ENCODE measurements around the gene RBFOX2.

RBFOX2 gene

DNA sequence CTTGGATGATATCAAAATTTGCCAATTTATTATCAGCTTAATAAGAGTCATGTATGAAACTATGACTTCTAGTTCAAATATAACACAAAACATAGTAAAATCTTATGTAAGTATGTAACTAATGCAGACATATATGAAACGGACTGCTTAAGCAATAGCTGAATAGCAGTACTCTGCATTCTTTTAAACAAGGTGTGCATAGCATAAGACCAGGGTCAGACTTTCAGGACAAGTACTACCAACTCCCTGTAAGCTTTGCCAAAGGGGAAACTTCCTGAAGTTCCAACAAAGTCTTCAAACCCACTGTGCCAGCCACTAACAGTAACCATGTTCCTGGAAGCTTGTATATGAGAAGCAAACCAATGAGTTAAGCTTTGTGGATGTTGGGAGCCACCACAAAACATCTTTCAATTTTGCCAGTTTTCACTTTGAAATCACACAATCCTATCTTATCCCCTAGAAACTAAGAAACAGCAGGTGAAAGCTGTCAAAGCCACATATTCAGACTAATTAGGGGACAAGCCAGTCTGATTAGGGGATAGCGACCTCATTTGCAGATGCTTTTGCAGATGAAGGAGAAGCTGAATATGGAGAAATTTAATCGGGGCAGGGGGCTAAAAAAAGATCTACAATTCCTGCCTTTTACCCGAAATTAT is 13.3 kb downstream of the RBFOX2 start:
- DNase-seq (ENCODE audit: extremely low read depth, low read depth): no peak
- TF ChIP-seq, protein P1, sequence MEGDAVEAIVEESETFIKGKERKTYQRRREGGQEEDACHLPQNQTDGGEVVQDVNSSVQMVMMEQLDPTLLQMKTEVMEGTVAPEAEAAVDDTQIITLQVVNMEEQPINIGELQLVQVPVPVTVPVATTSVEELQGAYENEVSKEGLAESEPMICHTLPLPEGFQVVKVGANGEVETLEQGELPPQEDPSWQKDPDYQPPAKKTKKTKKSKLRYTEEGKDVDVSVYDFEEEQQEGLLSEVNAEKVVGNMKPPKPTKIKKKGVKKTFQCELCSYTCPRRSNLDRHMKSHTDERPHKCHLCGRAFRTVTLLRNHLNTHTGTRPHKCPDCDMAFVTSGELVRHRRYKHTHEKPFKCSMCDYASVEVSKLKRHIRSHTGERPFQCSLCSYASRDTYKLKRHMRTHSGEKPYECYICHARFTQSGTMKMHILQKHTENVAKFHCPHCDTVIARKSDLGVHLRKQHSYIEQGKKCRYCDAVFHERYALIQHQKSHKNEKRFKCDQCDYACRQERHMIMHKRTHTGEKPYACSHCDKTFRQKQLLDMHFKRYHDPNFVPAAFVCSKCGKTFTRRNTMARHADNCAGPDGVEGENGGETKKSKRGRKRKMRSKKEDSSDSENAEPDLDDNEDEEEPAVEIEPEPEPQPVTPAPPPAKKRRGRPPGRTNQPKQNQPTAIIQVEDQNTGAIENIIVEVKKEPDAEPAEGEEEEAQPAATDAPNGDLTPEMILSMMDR (IDR thresholded peaks at IDR 0.05; ENCODE audit: low read depth, low read length): no peak

DNA sequence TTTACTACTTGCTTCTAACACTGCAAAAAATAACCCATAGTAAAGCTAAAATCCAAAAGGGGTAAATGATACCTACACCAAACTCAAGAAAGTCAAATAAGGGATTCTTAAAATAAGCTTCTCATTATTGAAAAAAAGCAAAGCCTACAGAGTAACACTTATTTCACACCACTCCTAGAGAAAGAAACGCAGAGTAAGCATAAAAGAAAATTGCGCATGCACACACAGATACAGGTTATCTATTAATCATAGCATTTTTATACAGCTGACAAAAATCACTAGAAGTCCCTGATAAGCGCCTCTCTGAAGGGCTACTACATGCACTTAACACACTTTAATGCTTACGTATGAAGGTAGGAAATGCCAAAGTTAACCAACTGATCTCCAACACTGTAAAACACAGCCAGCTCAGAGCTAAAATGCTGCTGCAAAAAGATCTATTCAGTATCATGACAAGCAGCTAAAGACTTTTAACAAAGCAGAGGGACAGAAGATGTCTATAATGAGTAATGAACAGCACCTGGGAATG is 14.0 kb downstream of the RBFOX2 start:
- DNase-seq (ENCODE audit: extremely low read depth, low read depth): no peak
- TF ChIP-seq, protein P1 (IDR thresholded peaks at IDR 0.05; ENCODE audit: low read depth, low read length): no peak

DNA sequence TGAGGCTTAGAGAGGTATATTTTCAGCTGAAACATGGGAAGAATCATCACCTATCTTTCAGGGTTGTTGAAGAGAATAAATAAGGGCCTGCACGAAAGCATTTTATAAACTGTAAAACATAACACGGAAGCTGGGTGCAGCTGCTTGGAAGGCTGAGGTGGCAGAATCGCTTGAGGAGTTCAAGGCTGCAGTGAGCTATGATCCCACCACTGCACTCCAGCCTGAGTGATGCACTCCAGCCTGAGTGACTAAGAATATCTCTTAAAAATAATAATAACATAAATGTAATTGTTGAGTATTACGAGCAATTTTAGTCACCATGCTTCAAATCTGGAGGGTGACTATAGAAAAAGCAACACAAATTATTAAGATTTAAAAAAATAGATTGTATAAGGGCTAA is 16.3 kb downstream of the RBFOX2 start:
- TF ChIP-seq, protein P1 (IDR thresholded peaks at IDR 0.05; ENCODE audit: low read depth, low read length): no peak

DNA sequence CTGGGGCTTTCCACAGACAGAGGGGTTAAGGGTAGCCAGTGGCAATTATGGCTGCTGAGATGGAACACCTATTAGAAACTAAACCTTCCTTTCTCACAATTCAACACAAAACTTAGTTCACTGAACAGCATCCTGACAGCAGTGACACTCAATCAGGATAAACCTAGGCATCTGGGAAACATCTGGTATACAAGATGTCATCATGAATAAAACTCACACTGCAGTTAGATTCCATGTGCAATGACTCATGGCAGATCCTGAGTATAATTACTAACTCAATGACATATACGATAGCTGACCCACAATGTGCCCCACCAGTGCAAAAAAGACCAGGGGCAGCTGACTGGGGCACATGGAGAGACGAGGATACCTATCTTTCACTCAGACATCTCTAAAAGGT is 17.7 kb downstream of the RBFOX2 start:
- DNase-seq (ENCODE audit: extremely low read depth, low read depth): peak; percentile 56
- TF ChIP-seq, protein P1 (IDR thresholded peaks at IDR 0.05; ENCODE audit: low read depth, low read length): no peak

More for the DNA sequence above, 16.3 kb downstream of the RBFOX2 start:
- DNase-seq (ENCODE audit: extremely low read depth, low read depth): no peak

DNA sequence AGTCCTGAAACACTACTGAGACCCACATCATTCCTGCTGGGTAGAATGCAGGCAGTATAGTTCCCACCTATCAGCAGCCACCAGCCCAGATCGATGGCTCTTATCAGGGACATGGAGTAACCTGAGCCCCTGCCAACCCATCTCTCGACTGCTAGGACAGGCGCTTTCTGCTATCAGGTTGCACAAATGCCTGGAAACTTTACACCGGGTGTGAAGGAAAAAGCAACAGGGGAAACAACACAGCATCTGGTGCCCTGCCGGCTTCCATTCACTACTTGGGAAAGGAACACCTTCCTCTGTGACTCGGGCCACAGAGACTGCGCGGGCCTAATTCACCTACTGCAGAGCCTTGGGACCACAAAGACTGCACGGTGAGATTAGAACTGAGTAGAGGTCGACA is 18.5 kb downstream of the RBFOX2 start:
- DNase-seq (ENCODE audit: extremely low read depth, low read depth): no peak
- TF ChIP-seq, protein P1 (IDR thresholded peaks at IDR 0.05; ENCODE audit: low read depth, low read length): no peak

DNA sequence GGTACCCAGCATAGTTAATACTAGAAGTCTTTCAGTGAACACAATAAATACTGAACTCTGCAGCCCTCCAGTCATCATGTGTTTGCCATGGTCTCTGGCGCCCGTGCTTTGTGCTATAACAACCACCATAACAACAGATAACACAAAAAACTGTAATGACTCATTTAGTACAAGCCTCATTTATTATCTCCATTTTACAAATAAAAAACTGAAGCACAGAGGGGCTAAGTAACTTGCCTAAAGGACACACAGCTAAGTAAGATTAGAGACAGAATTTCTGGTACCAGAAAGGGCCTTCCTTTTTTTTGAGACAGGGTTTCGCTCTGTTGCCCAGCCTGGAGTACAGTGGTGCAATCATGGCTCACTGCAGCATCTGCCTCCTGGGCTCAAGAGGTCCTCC is 19.5 kb downstream of the RBFOX2 start:
- TF ChIP-seq, protein P1 (IDR thresholded peaks at IDR 0.05; ENCODE audit: low read depth, low read length): no peak
- DNase-seq (ENCODE audit: extremely low read depth, low read depth): no peak

DNA sequence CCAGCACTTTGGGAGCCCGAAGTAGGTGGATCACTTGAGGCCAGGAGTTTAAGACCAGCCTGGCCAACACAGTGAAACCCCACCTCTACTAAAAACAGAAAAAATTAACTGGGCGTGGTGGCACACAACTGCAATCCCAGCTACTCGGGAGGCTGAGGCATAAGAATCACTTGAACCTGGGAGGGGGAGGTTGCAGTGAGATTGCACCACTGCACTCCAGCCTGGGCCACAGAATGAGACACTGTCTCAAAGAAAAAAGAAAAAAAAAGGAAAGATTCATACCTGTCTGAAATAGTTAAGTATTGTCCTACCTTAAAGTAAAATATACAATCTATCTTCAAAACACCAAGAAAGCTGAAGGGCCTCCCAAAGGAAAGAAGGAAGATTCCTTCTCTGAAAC is 20.1 kb downstream of the RBFOX2 start:
- TF ChIP-seq, protein P1 (IDR thresholded peaks at IDR 0.05; ENCODE audit: low read depth, low read length): no peak
- no peak for DNase-seq (ENCODE audit: extremely low read depth, low read depth)

All from AG09319 (cell line).